HG02943 (cell line): ENCODE measurements around the gene UNC5CL.

Experiments used
- ATAC-seq: cut with Tn5 transposase; IDR thresholded peaks from one replicate; pipeline ENCODE4 v1.9.1; 2021; ENCODE audit warnings: mild to moderate bottlenecking, low read depth, moderate library complexity; ENCODE audit not compliant: unreplicated experiment

UNC5CL gene

GRCh38 chr6:41065550-41066026 lies 26.6 kb upstream of the UNC5CL start:
- no peak for ATAC-seq

- ATAC-seq = no peak
These were observed 25.8 kb upstream of the UNC5CL start for GRCh38 chr6:41064841-41065240.

- no peak for ATAC-seq
These were observed 24.9 kb upstream of the UNC5CL start for GRCh38 chr6:41063884-41064285.

GRCh38 chr6:41062056-41062455 lies 23.0 kb upstream of the UNC5CL start:
- ATAC-seq = no peak

GRCh38 chr6:41061196-41061726 lies 22.2 kb upstream of the UNC5CL start:
- ATAC-seq = no peak

- ATAC-seq = no peak
These were observed 20.5 kb upstream of the UNC5CL start for GRCh38 chr6:41059556-41059955.

- no peak for ATAC-seq
These were observed 19.8 kb upstream of the UNC5CL start for GRCh38 chr6:41058783-41059181.

GRCh38 chr6:41056768-41057490 lies 17.9 kb upstream of the UNC5CL start:
- no peak for ATAC-seq

GRCh38 chr6:41055149-41055548 lies 16.1 kb upstream of the UNC5CL start:
- ATAC-seq = no peak

GRCh38 chr6:41054511-41054910 lies 15.5 kb upstream of the UNC5CL start:
- ATAC-seq = no peak

- no peak for ATAC-seq
These were observed 14.0 kb upstream of the UNC5CL start, which contains the start of gene APOBEC2 for GRCh38 chr6:41053041-41053440. APOBEC2 (plus strand) TSS chr6:41053202; CDS start chr6:41053348, 146 bp downstream.

- ATAC-seq = no peak
These were observed 12.9 kb upstream of the UNC5CL start for GRCh38 chr6:41051873-41052272.

- ATAC-seq = no peak
These were observed 11.5 kb upstream of the UNC5CL start for GRCh38 chr6:41050536-41050935.

GRCh38 chr6:41049955-41050354 lies 10.9 kb upstream of the UNC5CL start:
- no peak for ATAC-seq

- ATAC-seq = no peak
These were observed 10.5 kb upstream of the UNC5CL start for GRCh38 chr6:41049521-41049920.

- no peak for ATAC-seq
These were observed 9.0 kb upstream of the UNC5CL start for GRCh38 chr6:41047745-41048732.

GRCh38 chr6:41047306-41047705 lies 8.3 kb upstream of the UNC5CL start:
- ATAC-seq = no peak

- ATAC-seq = no peak
These were observed 7.1 kb upstream of the UNC5CL start for GRCh38 chr6:41046084-41046483.

- ATAC-seq = no peak
These were observed 6.6 kb upstream of the UNC5CL start for GRCh38 chr6:41045664-41046063.

GRCh38 chr6:41043151-41043550 lies 4.1 kb upstream of the UNC5CL start:
- ATAC-seq = no peak
